BLaER1 treated with 17β-estradiol and CSF1 and Interleukin-3, amounts not matched to agents 10 nM and 100 nM (cell line): ENCODE data around the gene DYNLT2B.

Experiments
- H3K27ac ChIP-seq, 11 experiments: shearing (Covaris generic); formaldehyde crosslinking; 2 replicates each; pipeline ENCODE4 v1.8.1; 2022
- H3K27me3 ChIP-seq, 11 experiments: shearing (Covaris generic); formaldehyde crosslinking; 2 replicates each; pipeline ENCODE4 v1.8.1; 2022
- H3K36me3 ChIP-seq, 11 experiments: shearing (Covaris generic); formaldehyde crosslinking; 2 replicates each; pipeline ENCODE4 v1.8.1; 2022
- H3K4me1 ChIP-seq, 10 experiments: shearing (Covaris generic); formaldehyde crosslinking; 2 replicates each; pipeline ENCODE4 v1.8.1; 2022
- H3K4me2 ChIP-seq, 11 experiments: shearing (Covaris generic); formaldehyde crosslinking; 2 replicates each; pipeline ENCODE4 v1.8.1; 2022
- H3K4me3 ChIP-seq, 10 experiments: shearing (Covaris generic); formaldehyde crosslinking; 2 replicates each; pipeline ENCODE4 v1.8.1; 2022
- H3K9ac ChIP-seq, 11 experiments: shearing (Covaris generic); formaldehyde crosslinking; 2 replicates each; pipeline ENCODE4 v1.8.1; 2022
- H3K9me3 ChIP-seq, 11 experiments: shearing (Covaris generic); formaldehyde crosslinking; replicated peaks in 1 of 11; 2 replicates each; pipeline ENCODE4 v1.8.1; 2022
- H4K20me1 ChIP-seq, 11 experiments: shearing (Covaris generic); formaldehyde crosslinking; 2 replicates each; pipeline ENCODE4 v1.8.1; 2022
- Cebpa-rat ChIP-seq, 11 experiments: shearing (Covaris generic); IDR thresholded peaks; 2 replicates each; pipeline ENCODE4 v1.8.1; 2022

Gene DYNLT2B

DNA sequence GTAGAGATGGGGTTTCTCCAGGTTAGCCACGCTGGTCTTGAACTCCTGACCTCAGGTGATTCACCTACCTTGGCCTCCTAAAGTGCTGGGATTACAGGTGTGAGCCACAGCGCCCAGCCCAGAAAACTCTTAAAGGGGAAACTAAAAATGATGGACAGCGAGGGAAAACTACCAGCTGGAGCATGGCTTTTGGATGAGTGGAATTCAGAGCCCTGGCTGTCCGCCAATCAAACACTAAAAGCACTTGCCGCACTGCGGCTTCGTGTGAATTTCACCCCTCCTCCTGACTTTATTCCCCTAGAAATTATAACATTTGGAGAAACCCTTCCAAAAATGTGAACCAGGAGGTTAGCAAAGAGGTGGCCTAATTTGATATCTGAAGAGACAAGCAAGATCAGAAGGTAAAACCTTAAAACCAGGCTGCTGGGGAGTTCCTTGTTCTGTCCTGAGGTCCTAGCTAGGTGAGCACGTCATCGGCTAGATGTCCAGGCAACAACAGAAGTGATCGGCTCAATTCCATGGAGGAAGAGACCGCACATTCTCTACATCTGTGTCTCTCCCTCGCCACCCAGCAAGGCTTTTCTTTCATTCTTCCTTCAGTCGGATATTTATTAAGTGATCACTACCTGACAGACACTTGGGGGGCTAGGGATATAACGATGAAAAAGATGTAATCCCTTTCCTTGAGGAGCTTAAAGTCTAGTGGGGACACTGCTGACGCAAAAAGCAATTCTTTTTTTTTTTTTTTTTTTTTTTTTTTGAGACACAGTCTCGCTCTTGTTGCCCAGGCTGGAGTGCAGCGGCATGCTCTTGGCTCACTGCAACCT is 18.5 kb upstream of the DYNLT2B start:
- Histone ChIP-seq H4K20me1 (no peaks in the 10 kb centered on the region), H3K4me2 (0 out of 22 replicates have a peak overlapping the region, but pooled peaks of 1 of the 11 experiments have one; percentile 70), H3K27me3 (no peaks in the 10 kb centered on the region), H3K36me3 (no peaks in the 10 kb centered on the region), H3K9me3 (peaks cover 0 to 12% (median 0%) of the 10 kb centered on the region in 11 experiments; a peak in 5 of 22 replicates), H3K4me1 (peaks cover 0 to 43% (median 36%) of the 10 kb centered on the region in 10 experiments; a peak in 15 of 20 replicates), H3K9ac (no peak overlapping the region), H3K27ac (no peak overlapping the region), H3K4me3 (no peak overlapping the region)
- TF ChIP-seq Cebpa-rat (IDR thresholded peaks at IDR 0.05) = no peak

GRCh38 chr3:196335503-196335948 is 17.5 kb upstream of the DYNLT2B start:
- Histone ChIP-seq H3K9ac (no peak overlapping the region), H3K27ac (no peak overlapping the region), H3K27me3 (no peaks in the 10 kb centered on the region), H3K4me3 (no peak overlapping the region), H3K9me3 (peaks cover 0 to 12% (median 0%) of the 10 kb centered on the region in 11 experiments; a peak in 5 of 22 replicates), H3K36me3 (no peaks in the 10 kb centered on the region), H3K4me1 (peaks cover 0 to 33% (median 26%) of the 10 kb centered on the region in 10 experiments; a peak in 14 of 20 replicates), H3K4me2 (no peak overlapping the region), H4K20me1 (no peaks in the 10 kb centered on the region)
- TF ChIP-seq Cebpa-rat (IDR thresholded peaks at IDR 0.05) = no peak

GRCh38 chr3:196334982-196335381 is 16.9 kb upstream of the DYNLT2B start:
- Histone ChIP-seq H3K4me1 (peaks cover 0 to 27% (median 20%) of the 10 kb centered on the region in 10 experiments; a peak in 14 of 20 replicates), H3K27me3 (no peaks in the 10 kb centered on the region)

DNA sequence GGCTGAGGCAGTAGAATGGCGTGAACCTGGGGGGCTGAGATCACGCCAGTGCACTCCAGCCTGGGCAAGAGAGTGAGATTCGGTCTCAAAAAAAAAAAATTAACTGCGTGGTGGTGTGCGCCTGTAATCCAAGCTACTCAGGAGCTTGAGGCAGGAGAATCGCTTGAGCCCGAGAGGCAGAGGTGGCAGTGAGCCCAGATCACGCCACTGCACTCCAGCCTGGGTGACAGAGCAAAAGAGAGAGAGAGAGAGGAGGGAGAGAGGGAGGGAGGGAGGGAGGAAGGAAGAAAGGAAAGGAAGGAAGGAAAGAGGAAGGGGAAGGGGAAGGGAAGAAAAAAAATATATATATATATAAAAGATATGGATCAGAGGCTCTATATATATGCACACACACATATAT is 14.1 kb upstream of the DYNLT2B start:
- Histone ChIP-seq H3K4me1 (no peaks in the 10 kb centered on the region), H3K4me3 (no peak overlapping the region), H3K36me3 (no peaks in the 10 kb centered on the region), H4K20me1 (no peaks in the 10 kb centered on the region), H3K4me2 (no peak overlapping the region), H3K9ac (no peak overlapping the region), H3K27ac (no peak overlapping the region), H3K9me3 (no peaks in the 10 kb centered on the region; a peak in 1 of 22 replicates), H3K27me3 (no peaks in the 10 kb centered on the region)
- TF ChIP-seq Cebpa-rat (IDR thresholded peaks at IDR 0.05) = no peak

More at GRCh38 chr3:196334982-196335381, 16.9 kb upstream of the DYNLT2B start:
- Histone ChIP-seq H3K4me2 (no peak overlapping the region), H3K9ac (no peak overlapping the region), H3K36me3 (no peaks in the 10 kb centered on the region), H3K27ac (no peak overlapping the region), H4K20me1 (no peaks in the 10 kb centered on the region), H3K9me3 (peaks cover 0 to 12% (median 0%) of the 10 kb centered on the region in 11 experiments; a peak in 5 of 22 replicates), H3K4me3 (no peak overlapping the region)
- TF ChIP-seq Cebpa-rat (IDR thresholded peaks at IDR 0.05) = no peak

GRCh38 chr3:196327405-196327804 is 9.4 kb upstream of the DYNLT2B start:
- Histone ChIP-seq H3K4me1 (peaks cover 0 to 20% (median under 1%) of the 10 kb centered on the region in 10 experiments; a peak in 8 of 20 replicates), H3K4me2 (no peak overlapping the region), H3K27ac (no peak overlapping the region), H3K9me3 (no peaks in the 10 kb centered on the region), H4K20me1 (no peaks in the 10 kb centered on the region; a peak in 1 of 22 replicates), H3K27me3 (no peaks in the 10 kb centered on the region), H3K36me3 (no peaks in the 10 kb centered on the region), H3K4me3 (no peak overlapping the region), H3K9ac (no peak overlapping the region)
- TF ChIP-seq Cebpa-rat (IDR thresholded peaks at IDR 0.05) = no peak

- no peak for TF ChIP-seq Cebpa-rat (IDR thresholded peaks at IDR 0.05)
- Histone ChIP-seq H3K4me3 (no peak overlapping the region), H3K9ac (no peak overlapping the region), H3K27me3 (no peaks in the 10 kb centered on the region), H3K4me1 (peaks cover 0 to 24% (median 5%) of the 10 kb centered on the region in 10 experiments; a peak in 12 of 20 replicates), H3K27ac (no peak overlapping the region), H4K20me1 (no peaks in the 10 kb centered on the region; a peak in 1 of 22 replicates), H3K9me3 (no peaks in the 10 kb centered on the region), H3K4me2 (no peak overlapping the region), H3K36me3 (no peaks in the 10 kb centered on the region)
These were observed 8.9 kb upstream of the DYNLT2B start for GRCh38 chr3:196326936-196327335.

GRCh38 chr3:196323691-196324090 is 5.7 kb upstream of the DYNLT2B start:
- Histone ChIP-seq H3K4me3 (no peak overlapping the region), H3K9me3 (no peaks in the 10 kb centered on the region), H3K36me3 (no peaks in the 10 kb centered on the region), H3K27ac (no peak overlapping the region), H4K20me1 (no peaks in the 10 kb centered on the region; a peak in 1 of 22 replicates), H3K4me2 (no peak overlapping the region), H3K4me1 (peaks cover 6 to 57% (median 27%) of the 10 kb centered on the region in 10 experiments), H3K27me3 (no peaks in the 10 kb centered on the region), H3K9ac (no peak overlapping the region)
- no peak for TF ChIP-seq Cebpa-rat (IDR thresholded peaks at IDR 0.05)

GRCh38 chr3:196323016-196323415 is 5.0 kb upstream of the DYNLT2B start:
- Histone ChIP-seq H3K36me3 (no peaks in the 10 kb centered on the region), H3K4me3 (no peak overlapping the region), H3K4me1 (peaks cover 8 to 57% (median 28%) of the 10 kb centered on the region in 10 experiments), H3K4me2 (peak overlapping the region in 1 of 11 experiments; percentile 12; a peak in 1 of 22 replicates), H3K9me3 (no peaks in the 10 kb centered on the region), H3K27ac (no peak overlapping the region), H3K9ac (no peak overlapping the region), H3K27me3 (no peaks in the 10 kb centered on the region), H4K20me1 (no peaks in the 10 kb centered on the region; a peak in 1 of 22 replicates)
- TF ChIP-seq Cebpa-rat (IDR thresholded peaks at IDR 0.05) = no peak

GRCh38 chr3:196321162-196321561 is 3.1 kb upstream of the DYNLT2B start:
- no peak for TF ChIP-seq Cebpa-rat (IDR thresholded peaks at IDR 0.05)
- H3K36me3 ChIP-seq = no peaks in the 10 kb centered on the region; a peak in 1 of 22 replicates
- 0 out of 22 replicates have a peak overlapping the region, but pooled peaks of 1 of the 11 experiments have one; percentile 24 for H3K9ac ChIP-seq
- H3K4me3 ChIP-seq = no peak overlapping the region
- no peak overlapping the region; a peak in 1 of 22 replicates for H3K27ac ChIP-seq
- H3K4me1 ChIP-seq = peaks cover 13 to 67% (median 36%) of the 10 kb centered on the region in 10 experiments
- peak overlapping the region in 5 of 11 experiments; percentile 14 to 80 (median 67); a peak in 8 of 22 replicates for H3K4me2 ChIP-seq
- H3K27me3 ChIP-seq = no peaks in the 10 kb centered on the region
- no peaks in the 10 kb centered on the region; a peak in 1 of 22 replicates for H4K20me1 ChIP-seq
- H3K9me3 ChIP-seq = no peaks in the 10 kb centered on the region
